ENCODE results near the gene TFB1M. TPM values are rescaled to one million over a fixed set of nuclear protein-coding genes. Genes with fewer than 3 reads are reported as not detected.
"Not testable (repeated sequence)": the region's sequence is repeated elsewhere in the genome, so short reads cannot be mapped to it uniquely, and the experiment has no call there.

Gene TFB1M
- total and polyA plus RNA-seq, 2 donors: 14.4 to 16.4 TPM

- DNase-seq (ENCODE audit: low read depth in 6 of 9, low spot score in 9 of 9); H3K4me3 ChIP-seq (ENCODE audit: low read length in 2 of 2); H3K4me1 ChIP-seq (ENCODE audit: control insufficient read depth in 2 of 2, insufficient read depth in 2 of 2, low read length in 2 of 2); H3K27me3 ChIP-seq (ENCODE audit: control insufficient read depth in 2 of 2, insufficient read depth in 1 of 2, low read length in 1 of 2); H3K27ac ChIP-seq (ENCODE audit: low read depth in 1 of 2, low read length in 1 of 2); H3K9me3 ChIP-seq (ENCODE audit: control insufficient read depth in 2 of 2, insufficient read depth in 1 of 2, low read length in 1 of 2); H3K36me3 ChIP-seq (ENCODE audit: control insufficient read depth in 2 of 2, insufficient read depth in 2 of 2, low read length in 1 of 2): not testable (repeated sequence)
- 98% methylated on average over 7 of the region's 7 CpGs for WGBS
Observed at GRCh38 chr6:155334073-155334472, 19.8 kb upstream of the TFB1M start.

- DNase-seq (ENCODE audit: low read depth in 6 of 9, low spot score in 9 of 9): peak in 5 of 9 donors; percentile 5 to 36 (median 15)
- Histone ChIP-seq H3K4me3 (ENCODE audit: low read length in 2 of 2) (no peak overlapping the region), H3K9me3 (ENCODE audit: control insufficient read depth in 2 of 2, insufficient read depth in 1 of 2, low read length in 1 of 2) (no peaks in the 10 kb centered on the region), H3K4me1 (ENCODE audit: control insufficient read depth in 2 of 2, insufficient read depth in 2 of 2, low read length in 2 of 2) (no peaks in the 10 kb centered on the region), H3K36me3 (ENCODE audit: control insufficient read depth in 2 of 2, insufficient read depth in 2 of 2, low read length in 1 of 2) (no peaks in the 10 kb centered on the region), H3K27ac (ENCODE audit: low read depth in 1 of 2, low read length in 1 of 2) (no peak overlapping the region), H3K27me3 (ENCODE audit: control insufficient read depth in 2 of 2, insufficient read depth in 1 of 2, low read length in 1 of 2) (no peaks in the 10 kb centered on the region)
- 62% methylated on average over 5 of the region's 5 CpGs for WGBS
Observed at GRCh38 chr6:155333414-155333813, 19.1 kb upstream of the TFB1M start.

GRCh38 chr6:155330922-155331321 is 16.6 kb upstream of the TFB1M start:
- WGBS: 97% methylated on average over 6 of the region's 6 CpGs
- Histone ChIP-seq H3K4me1 (ENCODE audit: control insufficient read depth in 2 of 2, insufficient read depth in 2 of 2, low read length in 2 of 2) (no peaks in the 10 kb centered on the region), H3K4me3 (ENCODE audit: low read length in 2 of 2) (no peak overlapping the region), H3K27ac (ENCODE audit: low read depth in 1 of 2, low read length in 1 of 2) (no peak overlapping the region), H3K27me3 (ENCODE audit: control insufficient read depth in 2 of 2, insufficient read depth in 1 of 2, low read length in 1 of 2) (no peaks in the 10 kb centered on the region), H3K36me3 (ENCODE audit: control insufficient read depth in 2 of 2, insufficient read depth in 2 of 2, low read length in 1 of 2) (no peaks in the 10 kb centered on the region), H3K9me3 (ENCODE audit: control insufficient read depth in 2 of 2, insufficient read depth in 1 of 2, low read length in 1 of 2) (no peaks in the 10 kb centered on the region)
- DNase-seq (ENCODE audit: low read depth in 6 of 9, low spot score in 9 of 9): no peak

GRCh38 chr6:155330133-155330734 is 15.9 kb upstream of the TFB1M start:
- no peak for DNase-seq (ENCODE audit: low read depth in 6 of 9, low spot score in 9 of 9)
- H3K27me3 ChIP-seq (ENCODE audit: control insufficient read depth in 2 of 2, insufficient read depth in 1 of 2, low read length in 1 of 2): no peaks in the 10 kb centered on the region
- H3K4me1 ChIP-seq (ENCODE audit: control insufficient read depth in 2 of 2, insufficient read depth in 2 of 2, low read length in 2 of 2): no peaks in the 10 kb centered on the region
- H3K9me3 ChIP-seq (ENCODE audit: control insufficient read depth in 2 of 2, insufficient read depth in 1 of 2, low read length in 1 of 2): no peaks in the 10 kb centered on the region
- H3K36me3 ChIP-seq (ENCODE audit: control insufficient read depth in 2 of 2, insufficient read depth in 2 of 2, low read length in 1 of 2): no peaks in the 10 kb centered on the region
- WGBS: 97% methylated on average over 6 of the region's 6 CpGs
- no peak overlapping the region for H3K4me3 ChIP-seq (ENCODE audit: low read length in 2 of 2)
- H3K27ac ChIP-seq (ENCODE audit: low read depth in 1 of 2, low read length in 1 of 2): no peak overlapping the region

- WGBS: 97% methylated on average over 8 of the region's 8 CpGs
- Histone ChIP-seq H3K27ac (ENCODE audit: low read depth in 1 of 2, low read length in 1 of 2) (no peak overlapping the region), H3K4me1 (ENCODE audit: control insufficient read depth in 2 of 2, insufficient read depth in 2 of 2, low read length in 2 of 2) (no peaks in the 10 kb centered on the region), H3K4me3 (ENCODE audit: low read length in 2 of 2) (no peak overlapping the region), H3K9me3 (ENCODE audit: control insufficient read depth in 2 of 2, insufficient read depth in 1 of 2, low read length in 1 of 2) (no peaks in the 10 kb centered on the region), H3K27me3 (ENCODE audit: control insufficient read depth in 2 of 2, insufficient read depth in 1 of 2, low read length in 1 of 2) (no peaks in the 10 kb centered on the region), H3K36me3 (ENCODE audit: control insufficient read depth in 2 of 2, insufficient read depth in 2 of 2, low read length in 1 of 2) (no peaks in the 10 kb centered on the region)
- no peak for DNase-seq (ENCODE audit: low read depth in 6 of 9, low spot score in 9 of 9)
Observed at GRCh38 chr6:155329460-155330132, 15.3 kb upstream of the TFB1M start.

- H3K9me3 ChIP-seq (ENCODE audit: control insufficient read depth in 2 of 2, insufficient read depth in 1 of 2, low read length in 1 of 2): no peaks in the 10 kb centered on the region
- WGBS: 96% methylated on average over 6 of the region's 6 CpGs
- no peak for DNase-seq (ENCODE audit: low read depth in 6 of 9, low spot score in 9 of 9)
- H3K4me1 ChIP-seq (ENCODE audit: control insufficient read depth in 2 of 2, insufficient read depth in 2 of 2, low read length in 2 of 2): no peaks in the 10 kb centered on the region
- H3K27me3 ChIP-seq (ENCODE audit: control insufficient read depth in 2 of 2, insufficient read depth in 1 of 2, low read length in 1 of 2): no peaks in the 10 kb centered on the region
- H3K36me3 ChIP-seq (ENCODE audit: control insufficient read depth in 2 of 2, insufficient read depth in 2 of 2, low read length in 1 of 2): no peaks in the 10 kb centered on the region
- H3K27ac ChIP-seq (ENCODE audit: low read depth in 1 of 2, low read length in 1 of 2): no peak overlapping the region
- no peak overlapping the region for H3K4me3 ChIP-seq (ENCODE audit: low read length in 2 of 2)
Observed at GRCh38 chr6:155328539-155329459, 14.5 kb upstream of the TFB1M start.

- 95% methylated on average over 6 of the region's 6 CpGs for WGBS
- Histone ChIP-seq H3K27ac (ENCODE audit: low read depth in 1 of 2, low read length in 1 of 2) (no peak overlapping the region), H3K9me3 (ENCODE audit: control insufficient read depth in 2 of 2, insufficient read depth in 1 of 2, low read length in 1 of 2) (no peaks in the 10 kb centered on the region), H3K36me3 (ENCODE audit: control insufficient read depth in 2 of 2, insufficient read depth in 2 of 2, low read length in 1 of 2) (no peaks in the 10 kb centered on the region), H3K4me1 (ENCODE audit: control insufficient read depth in 2 of 2, insufficient read depth in 2 of 2, low read length in 2 of 2) (no peaks in the 10 kb centered on the region), H3K27me3 (ENCODE audit: control insufficient read depth in 2 of 2, insufficient read depth in 1 of 2, low read length in 1 of 2) (no peaks in the 10 kb centered on the region), H3K4me3 (ENCODE audit: low read length in 2 of 2) (no peak overlapping the region)
- DNase-seq (ENCODE audit: low read depth in 6 of 9, low spot score in 9 of 9): no peak
Observed at GRCh38 chr6:155328074-155328538, 13.8 kb upstream of the TFB1M start.

- peak; percentile 26 to 79 (median 59) for DNase-seq (ENCODE audit: low read depth in 6 of 9, low spot score in 9 of 9)
- no peaks in the 10 kb centered on the region for H3K4me1 ChIP-seq (ENCODE audit: control insufficient read depth in 2 of 2, insufficient read depth in 2 of 2, low read length in 2 of 2)
- no peaks in the 10 kb centered on the region for H3K36me3 ChIP-seq (ENCODE audit: control insufficient read depth in 2 of 2, insufficient read depth in 2 of 2, low read length in 1 of 2)
- no peak overlapping the region for H3K27ac ChIP-seq (ENCODE audit: low read depth in 1 of 2, low read length in 1 of 2)
- no peaks in the 10 kb centered on the region for H3K9me3 ChIP-seq (ENCODE audit: control insufficient read depth in 2 of 2, insufficient read depth in 1 of 2, low read length in 1 of 2)
- no peak overlapping the region for H3K4me3 ChIP-seq (ENCODE audit: low read length in 2 of 2)
- H3K27me3 ChIP-seq (ENCODE audit: control insufficient read depth in 2 of 2, insufficient read depth in 1 of 2, low read length in 1 of 2): no peaks in the 10 kb centered on the region
- 0% methylated on average over 1 of the region's 1 CpG for WGBS
Observed at GRCh38 chr6:155327326-155328073, 13.2 kb upstream of the TFB1M start.

Measured in thymus (tissue), 11 donors.